HG02970 (cell line): ENCODE results near the gene COQ4.
"Not testable (repeated sequence)": the region's sequence is repeated elsewhere in the genome, so short reads cannot be mapped to it uniquely, and the experiment has no call there.

Experiments used
- ATAC-seq: cut with Tn5 transposase; IDR thresholded peaks from one replicate; pipeline ENCODE4 v1.9.1; 2021; ENCODE audit warnings: mild to moderate bottlenecking, moderate library complexity, moderate number of reproducible peaks; ENCODE audit not compliant: unreplicated experiment, low FRiP score

The COQ4 gene

DNA sequence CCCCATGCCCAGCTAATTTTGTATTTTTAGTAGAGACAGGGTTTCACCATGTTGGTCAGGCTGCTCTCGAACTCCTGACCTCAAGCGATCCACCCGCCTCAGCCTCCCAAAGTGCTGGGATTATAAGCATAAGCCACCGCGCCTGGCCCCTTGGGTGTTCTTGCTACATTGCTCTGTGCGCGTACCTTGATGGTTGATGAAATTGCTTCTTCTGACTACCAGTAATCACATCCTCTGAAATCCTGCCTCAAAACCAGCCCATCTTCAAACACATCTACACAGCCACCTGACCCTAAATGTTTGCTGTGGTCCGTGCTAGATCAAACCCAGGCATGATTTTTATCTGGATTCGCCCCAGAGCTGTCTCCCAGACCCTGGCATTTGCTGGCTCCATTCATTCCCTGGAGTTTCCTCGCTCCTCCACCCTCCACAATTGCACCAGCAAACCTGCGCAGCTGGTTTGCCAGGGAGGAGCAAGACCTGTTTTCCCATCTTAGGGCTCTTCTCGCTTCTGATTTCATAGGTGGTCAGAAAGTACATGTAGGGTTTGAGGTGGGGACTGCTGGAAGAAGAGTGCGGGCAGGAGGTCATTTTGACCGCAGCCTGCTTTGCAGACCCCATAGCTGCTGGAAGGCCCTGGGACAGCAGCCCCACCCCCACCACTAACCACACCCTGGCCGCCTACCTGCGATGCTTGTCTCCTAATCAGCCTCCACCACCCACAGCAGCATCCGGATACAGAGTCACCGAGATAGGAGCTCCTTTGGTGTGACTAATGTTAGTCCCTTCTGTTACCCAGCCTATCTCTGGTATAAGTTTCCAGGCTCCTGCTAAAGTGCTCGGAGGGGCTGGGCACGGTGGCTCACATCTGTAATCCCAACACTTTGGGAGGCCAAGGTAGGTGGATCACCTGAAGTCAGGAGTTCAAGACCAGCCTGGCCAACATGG lies 23.8 kb upstream of the COQ4 start:
- no peak for ATAC-seq

DNA sequence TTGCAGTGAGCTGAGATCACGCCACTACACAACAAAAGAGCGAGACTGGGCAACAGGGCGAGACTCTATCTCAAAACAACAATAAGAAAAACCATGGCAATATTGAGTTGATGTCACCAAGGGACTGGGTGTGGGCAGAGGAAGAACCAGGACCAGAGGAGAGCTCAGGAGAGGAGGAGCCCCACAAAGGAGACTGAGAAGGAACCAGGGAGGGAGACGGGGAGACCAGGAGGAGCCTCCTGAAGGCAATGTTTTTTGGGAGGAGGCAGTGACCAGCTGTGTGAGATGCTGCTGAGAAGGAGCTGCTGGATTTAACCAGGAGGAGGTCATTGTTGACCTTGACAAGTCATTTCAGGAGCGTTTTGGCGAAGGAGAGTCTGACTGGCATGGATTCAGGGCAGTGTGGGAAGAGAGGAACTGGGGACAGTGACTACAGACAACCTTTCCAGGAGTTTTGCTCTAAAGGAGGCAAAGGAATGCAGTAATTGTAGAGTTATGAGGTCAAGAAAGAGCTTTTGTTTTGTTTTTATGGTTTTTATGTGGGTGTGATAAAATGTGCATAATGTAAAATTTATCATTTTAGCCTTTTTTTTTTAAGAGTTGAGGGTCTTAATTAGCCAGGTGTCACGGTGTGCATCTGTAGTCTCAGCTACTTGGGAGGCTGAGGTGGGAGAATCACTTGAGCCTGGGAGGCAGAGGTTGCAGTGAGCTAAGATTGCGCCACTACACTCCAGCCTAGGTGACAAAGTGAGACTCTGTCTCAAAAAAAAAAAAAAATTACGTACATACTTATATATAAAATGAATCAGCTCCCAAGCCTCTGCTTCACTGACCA lies 18.3 kb upstream of the COQ4 start:
- no peak for ATAC-seq

DNA sequence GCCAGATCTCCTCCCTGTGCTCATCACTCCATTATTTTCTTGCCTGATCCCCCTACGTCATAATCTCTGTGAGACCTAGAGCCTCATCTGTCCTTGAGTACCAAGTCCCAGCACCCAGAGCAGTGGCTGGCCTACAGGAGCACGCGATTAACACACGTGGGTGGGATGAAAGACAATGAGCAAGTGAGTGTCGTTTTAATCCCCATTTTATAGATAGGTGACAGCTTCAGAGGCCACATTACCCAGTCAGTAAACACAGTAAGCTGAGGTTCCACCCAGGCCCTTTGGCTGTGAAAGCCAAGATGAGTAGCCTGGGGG lies 17.7 kb upstream of the COQ4 start:
- no peak for ATAC-seq

DNA sequence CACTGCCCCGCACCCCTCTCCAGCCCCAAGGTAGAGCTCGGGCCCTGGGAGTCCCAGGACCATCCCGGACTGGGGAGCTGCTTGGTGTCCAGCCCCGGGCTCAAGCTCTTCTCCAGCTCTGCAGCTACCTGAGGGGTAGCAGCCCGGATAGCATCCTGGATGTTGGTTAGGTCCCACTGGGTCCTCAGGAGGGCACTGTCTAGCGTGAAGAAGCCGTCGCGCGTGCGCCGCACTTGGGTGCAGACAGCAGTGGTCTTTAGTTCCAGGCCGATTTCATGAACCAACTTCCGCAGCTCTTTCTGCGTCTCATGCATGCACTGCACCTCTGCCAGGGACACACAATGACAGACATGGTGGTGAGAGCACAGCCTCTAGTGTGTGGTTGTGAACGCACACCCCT lies 13.1 kb upstream of the COQ4 start:
- ATAC-seq, result no peak

DNA sequence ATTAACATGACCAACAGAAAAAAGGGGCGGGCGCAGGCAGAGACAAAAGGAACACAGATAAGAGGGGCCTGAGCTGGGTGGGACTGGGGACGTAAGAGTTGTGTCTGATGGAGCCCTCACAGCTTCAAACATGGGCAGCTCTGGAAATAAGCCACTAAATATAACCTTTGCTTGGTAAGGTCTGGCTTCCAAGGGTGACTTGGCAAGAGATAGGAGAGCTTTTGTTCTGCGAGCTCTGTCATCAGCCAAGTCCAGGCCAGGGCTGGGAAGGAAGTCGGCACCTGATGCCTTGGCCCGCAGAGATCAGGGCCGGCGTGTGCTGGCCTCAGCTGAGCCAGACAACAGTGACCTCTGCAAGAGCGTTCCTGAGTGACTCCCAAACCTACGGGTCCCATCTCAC lies 12.2 kb upstream of the COQ4 start:
- no peak for ATAC-seq

DNA sequence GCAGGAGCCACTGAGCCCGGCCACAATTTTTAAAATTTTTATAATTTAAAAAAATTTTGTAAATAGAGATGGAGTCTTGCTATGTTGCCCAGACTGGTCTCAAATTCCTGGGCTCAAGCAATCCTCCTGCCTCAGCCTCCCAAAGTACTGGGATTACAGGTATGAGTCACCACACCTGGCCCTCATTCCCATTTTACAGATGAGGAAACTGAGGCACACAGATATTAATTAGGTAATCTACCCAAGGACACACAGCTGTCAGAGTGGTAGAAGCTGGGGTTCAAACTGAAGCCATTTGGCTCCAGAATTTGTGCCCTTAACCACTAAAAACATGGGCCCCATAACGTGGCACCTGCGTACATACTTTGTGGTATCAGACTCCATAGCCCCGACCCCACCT lies 7.9 kb upstream of the COQ4 start:
- ATAC-seq, result no peak

DNA sequence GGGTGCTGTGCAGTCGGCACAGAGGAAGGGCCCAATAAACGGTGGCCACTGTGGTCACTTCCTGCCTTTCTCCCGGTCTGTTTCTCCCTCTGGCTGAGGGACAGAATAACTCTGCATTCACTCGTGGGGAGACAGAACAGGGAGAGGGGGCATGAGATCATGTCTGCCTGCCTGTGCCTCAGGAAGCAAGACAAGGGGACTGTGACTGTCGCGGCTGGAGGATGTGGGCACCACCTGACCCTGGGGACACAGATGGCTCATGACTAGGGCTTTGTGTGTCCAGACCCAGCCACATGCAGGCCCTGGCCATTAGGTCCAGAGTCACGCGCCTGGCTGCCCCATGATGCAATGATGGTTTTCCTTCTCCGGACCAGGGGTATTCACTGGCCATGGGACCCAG lies 6.2 kb upstream of the COQ4 start:
- ATAC-seq, result no peak

DNA sequence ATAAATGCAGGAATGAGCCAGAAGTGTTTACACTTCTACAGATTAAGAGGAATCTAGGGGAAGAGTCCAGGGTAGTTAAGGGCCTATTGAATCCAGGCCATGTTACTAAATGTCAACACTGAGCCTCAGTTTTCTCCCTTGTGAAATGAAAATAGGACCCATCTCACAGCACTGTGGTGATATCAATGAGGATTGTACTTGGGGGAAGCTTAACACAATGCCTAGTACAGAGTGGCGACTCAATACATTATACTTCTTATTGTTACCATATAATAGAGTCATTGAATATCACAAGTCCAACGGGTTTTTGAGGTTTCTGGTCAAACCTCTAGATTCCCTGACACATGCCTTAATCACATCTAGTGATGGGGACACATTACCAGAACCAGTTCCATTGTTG lies 5.0 kb upstream of the COQ4 start:
- ATAC-seq, result no peak

DNA sequence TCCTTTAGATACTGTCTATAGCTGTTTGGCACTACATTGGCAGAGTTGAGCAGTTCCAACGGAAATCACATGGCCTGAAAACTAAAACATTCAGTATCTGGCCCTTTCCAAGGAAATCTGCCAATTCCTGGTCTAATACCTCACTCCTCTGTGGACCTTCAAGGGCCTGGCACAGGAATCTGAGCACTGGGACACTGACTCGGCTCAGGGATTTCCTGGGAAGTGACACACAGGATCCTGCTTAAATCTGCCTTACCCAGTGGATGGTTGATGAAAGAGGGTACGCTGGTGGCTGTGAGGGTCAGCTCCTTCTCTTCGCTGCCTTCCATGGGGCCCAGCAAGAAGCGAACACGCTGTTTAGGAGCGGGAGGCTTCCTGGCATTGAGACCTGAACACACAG lies 1.3 kb upstream of the COQ4 start:
- ATAC-seq, result no peak

DNA sequence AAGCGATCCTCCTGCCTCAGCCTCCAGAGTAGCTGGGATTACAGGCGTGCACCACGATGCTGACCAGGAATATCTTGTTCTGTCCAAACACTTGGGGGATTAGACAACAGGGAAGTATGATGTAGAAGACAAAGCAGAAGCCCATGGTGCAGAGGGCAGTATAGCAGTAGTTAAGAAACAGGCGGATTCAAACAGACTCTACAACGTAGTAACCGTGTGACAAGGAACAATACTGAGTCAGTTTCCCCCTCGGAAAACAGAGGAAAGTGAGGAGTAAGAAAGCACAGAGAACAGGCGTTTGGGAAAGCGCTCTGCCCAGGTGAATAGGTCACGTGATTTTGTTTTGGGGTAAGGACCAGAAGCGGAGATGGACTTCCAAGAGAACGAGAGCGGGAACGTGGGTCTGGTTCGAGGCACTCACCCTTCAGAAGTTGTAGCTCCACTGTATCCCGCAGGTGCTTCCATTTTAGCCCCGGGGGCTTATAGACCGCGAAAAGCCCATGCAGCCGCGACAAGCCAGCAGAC lies 698 bp upstream of the COQ4 start:
- ATAC-seq, result peak; percentile 15

DNA sequence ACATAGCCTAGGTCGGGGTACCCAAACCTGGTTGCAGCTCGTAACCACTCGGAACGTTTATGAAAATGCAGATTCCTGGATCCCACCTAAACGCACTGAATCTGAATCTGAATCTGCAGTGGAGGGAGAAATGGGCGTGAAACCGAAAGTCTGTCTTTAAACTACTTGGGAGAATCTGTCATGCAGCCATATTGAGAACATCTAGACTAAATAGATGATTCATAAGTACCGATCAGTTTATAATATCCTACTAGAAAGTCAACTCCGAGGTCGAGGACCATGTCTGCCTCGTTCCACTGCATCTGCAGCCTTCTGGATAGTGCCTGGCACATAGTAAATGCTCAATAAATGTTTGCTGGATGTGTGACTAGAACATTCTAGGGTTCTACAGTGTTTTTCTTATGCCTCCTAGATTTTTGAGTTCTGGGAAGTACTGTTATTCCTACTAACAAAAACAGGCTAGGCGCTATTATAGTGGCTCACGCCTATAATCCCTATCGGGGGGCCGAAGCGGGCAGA lies 632 bp downstream of the COQ4 start:
- ATAC-seq, result no peak

DNA sequence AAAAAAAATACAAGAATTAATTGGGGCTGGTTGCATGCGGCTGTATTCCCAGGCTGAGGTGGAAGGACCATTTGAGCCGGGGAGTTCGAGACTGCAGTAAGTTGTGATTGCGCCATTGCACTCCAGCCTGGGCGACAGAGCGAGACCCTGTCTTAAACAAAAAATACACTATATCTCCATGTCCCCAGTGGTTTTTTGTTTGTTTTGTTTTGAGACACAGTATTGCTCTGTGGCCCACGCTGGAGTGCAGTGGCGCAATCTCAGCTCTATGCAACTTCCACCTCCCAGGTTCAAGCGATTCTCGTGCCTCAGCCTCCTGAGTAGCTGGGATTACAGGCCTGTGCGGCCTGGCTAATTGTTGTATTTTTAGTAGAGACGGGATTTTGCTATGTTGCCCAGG lies 1.2 kb downstream of the COQ4 start:
- ATAC-seq, result no peak

DNA sequence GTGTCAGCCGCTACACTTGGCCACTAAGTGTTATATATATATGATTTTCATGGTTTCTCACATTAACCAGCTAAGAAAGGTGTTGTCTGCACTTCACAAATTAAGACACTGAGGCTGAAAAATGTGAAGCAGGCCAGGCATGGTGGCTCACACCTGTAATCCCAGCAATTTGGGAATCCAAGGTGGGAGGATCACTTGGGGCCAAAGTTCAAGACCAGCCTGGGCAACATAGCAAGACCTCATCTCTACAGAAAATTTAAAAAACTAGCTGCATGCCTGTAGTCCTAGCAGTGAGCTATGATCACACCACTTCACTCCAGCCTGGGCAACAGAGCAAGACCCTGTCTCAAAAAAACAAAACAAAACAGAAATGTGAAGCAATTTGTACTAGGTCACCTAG lies 1.8 kb downstream of the COQ4 start:
- ATAC-seq, result no peak

DNA sequence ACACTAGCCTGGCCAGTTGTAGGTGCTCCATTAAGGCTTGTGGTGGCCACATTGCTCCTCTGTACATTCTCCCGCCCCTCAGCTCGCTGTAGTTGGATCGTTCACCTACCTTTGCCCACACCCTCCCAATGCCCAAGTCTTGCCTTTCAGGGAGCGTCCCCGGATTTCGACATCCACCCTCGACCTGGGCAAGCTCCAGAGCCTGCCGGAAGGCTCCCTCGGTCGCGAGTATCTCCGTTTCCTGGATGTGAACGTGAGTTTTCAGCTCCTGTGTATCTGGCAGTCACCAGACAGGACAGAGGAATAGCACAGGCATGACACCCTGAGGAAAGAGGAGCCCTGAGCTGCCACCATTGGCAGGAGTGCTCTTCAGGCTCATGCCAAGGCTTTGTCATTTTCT lies 3.0 kb downstream of the COQ4 start:
- no peak for ATAC-seq

DNA sequence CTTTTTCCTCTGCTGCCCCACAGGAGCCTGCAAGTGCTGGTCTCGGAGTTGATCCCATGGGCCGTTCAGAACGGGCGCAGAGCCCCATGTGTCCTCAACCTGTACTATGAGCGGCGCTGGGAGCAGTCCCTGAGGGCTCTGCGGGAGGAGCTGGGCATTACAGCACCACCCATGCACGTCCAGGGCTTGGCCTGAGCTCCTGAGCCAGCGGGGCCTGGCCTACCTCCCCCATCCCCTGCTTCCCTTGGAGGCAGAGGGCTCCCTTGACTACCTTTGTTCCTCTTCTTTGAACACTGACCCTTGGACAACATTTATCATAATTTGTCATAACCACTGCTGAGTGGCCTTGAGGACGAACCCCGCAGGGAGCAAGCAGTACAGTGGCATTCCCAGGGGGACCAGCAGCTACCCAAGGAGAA lies 10.8 kb downstream of the COQ4 start:
- ATAC-seq, result no peak

DNA sequence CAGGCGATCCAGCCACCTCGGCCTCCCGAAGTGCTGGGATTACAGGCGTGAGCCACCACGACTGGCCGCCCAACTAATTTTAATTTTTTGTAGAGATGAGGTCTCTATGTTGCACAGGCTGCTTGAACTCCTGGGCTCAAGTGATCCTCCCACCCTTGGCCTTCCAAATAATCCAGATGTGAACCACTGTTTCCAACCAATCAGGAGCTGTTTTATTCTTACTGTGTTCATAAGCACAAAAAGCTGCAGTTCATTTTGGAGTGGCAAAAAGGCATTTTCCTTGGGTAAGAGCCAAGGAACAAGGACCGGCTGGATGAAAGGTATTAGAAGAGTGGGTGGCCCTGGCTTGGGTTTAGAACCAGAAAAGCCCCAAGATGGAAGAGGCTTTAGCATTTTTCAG lies 12.5 kb downstream of the COQ4 start:
- ATAC-seq, result no peak

DNA sequence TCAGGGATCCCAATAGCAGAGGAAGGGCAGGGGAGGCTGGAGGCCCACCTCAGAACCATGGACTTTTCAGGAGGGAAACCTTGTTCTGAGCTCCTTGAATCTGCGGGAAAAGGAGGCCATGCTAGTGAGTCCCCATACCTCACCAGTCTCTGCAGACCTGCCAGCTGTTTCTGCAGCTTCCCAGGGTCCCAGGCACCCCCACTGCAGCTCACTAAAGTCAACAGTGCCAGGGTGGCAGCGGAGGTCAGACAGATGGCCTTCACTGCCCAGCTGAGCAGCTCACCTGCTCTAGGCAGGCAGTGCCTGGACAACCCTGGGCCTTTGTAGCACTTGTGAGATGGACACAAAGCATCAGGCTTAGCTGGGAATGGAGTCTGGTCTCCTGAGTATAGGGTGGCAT lies 13.3 kb downstream of the COQ4 start:
- no peak for ATAC-seq

DNA sequence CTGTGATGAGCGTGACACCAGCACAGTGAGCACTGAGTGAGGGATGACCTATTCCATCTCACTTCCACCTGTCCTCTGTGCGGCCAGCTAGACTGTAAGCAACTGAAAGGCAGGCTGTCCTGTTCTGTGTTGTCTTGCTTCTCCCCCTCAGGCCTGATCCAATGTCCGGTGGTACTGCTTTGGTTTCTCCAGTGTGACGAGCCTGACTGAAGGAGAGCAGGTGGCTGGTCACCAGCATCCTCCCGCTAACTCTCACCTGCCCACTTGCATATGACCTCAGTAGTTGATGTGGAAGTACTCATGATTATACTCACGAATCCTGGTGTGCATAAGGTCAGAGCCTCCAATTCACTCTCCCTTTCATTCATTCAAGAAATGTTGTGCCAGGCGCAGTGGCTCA lies 15.3 kb downstream of the COQ4 start:
- ATAC-seq, result no peak

DNA sequence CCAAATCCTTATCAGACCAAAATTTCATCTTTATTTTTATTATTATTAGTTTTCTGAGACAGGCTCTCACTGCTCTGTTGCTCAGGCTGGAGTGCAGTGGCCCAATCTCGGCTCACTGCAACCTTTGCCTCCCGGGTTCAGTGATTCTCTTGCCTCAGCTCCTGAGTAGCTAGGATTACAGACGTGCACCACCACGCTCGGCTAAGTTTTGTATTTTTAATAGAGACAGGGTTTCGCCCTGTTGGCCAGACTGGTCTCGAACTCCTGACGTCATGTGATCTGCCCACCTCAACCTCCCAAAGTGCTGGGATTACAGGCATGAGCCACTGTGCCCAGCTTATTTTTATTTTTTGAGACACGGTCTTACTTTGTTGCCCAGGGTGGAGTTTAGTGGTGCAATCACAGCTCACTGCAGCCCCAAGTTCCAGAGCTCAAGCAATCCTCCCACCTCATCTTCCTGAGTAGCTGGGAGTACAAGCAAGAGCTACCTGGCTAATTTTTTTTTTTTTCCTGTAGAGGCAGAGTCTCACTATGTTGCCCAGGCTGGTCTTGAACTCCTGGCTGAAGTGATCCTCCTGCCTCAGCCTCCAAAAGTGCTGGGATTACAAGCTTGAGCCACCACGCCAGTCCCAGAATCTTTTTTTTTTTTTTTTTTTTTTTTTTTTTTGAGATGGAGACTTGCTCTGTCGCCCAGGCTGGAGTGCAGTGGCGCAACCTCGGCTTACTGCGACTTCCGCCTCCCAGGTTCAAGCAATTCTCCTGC lies 16.4 kb downstream of the COQ4 start:
- not testable (repeated sequence) for ATAC-seq
